A549 (cell line): ENCODE measurements around the gene ZNF407. TPM values are rescaled to one million over a fixed set of nuclear protein-coding genes. Genes with fewer than 3 reads are reported as not detected.

Source experiments
- ATAC-seq, 2 experiments: fragments of 200-7000 bp in 1 of 2; fragments of >200 bp in 1 of 2; cut with Nextera tagmentation in 1 of 2; cut with Tn5 transposase in 1 of 2; 3 replicates each; pipeline versions ENCODE4 v1.8.0 to v1.9.1; 2018 to 2020; ENCODE audit warnings: mild to moderate bottlenecking in 1 of 2, moderate library complexity in 1 of 2
- CTCF ChIA-PET: fragments of 300-600 bp; sonication (Branson Sonifier 250); formaldehyde crosslinking; extraction: SDS; loops from one replicate; lab custom pipeline; 2021; ENCODE audit warnings: antibody characterized with exemption, inconsistent platforms; lab: Yijun Ruan, JAX
- POLR2A ChIA-PET: fragments of 350-600 bp; formaldehyde crosslinking; extraction: SDS; loops from one replicate; lab custom pipeline; 2021; ENCODE audit warnings: antibody characterized with exemption, inconsistent platforms; lab: Yijun Ruan, JAX
- DNase-seq, 2 experiments: peaks; one replicate each; pipeline versions ENCODE4 v3.0.0 to v3.0.0-alpha.2; 2011 to 2016; ENCODE audit warnings: low read depth in 1 of 2, low spot score in 1 of 2
- FAIRE-seq: peaks from 2 replicates; lab custom pipeline; 2011; peaks lifted over from hg19 to GRCh38; lab: Jason Lieb, UNC
- H3K27ac ChIP-seq, 2 experiments: fragments of >200 bp; sonication (Bioruptor Twin); formaldehyde crosslinking; 3 replicates each; pipeline ENCODE4 v1.5.1; 2016 to 2017
- H3K4me1 ChIP-seq: fragments of >200 bp; sonication (Bioruptor Twin); formaldehyde crosslinking; 3 replicates; pipeline ENCODE4 v1.6.1; 2016
- H3K4me2 ChIP-seq: fragments of >200 bp; sonication (Bioruptor Twin); formaldehyde crosslinking; 3 replicates; pipeline ENCODE4 v1.6.1; 2016
- H3K4me3 ChIP-seq: fragments of >200 bp; sonication (Bioruptor Twin); formaldehyde crosslinking; 3 replicates; pipeline ENCODE4 v1.5.1; 2016
- H3K9me3 ChIP-seq: fragments of >200 bp; sonication (Bioruptor Twin); formaldehyde crosslinking; 3 replicates; pipeline ENCODE4 v1.6.1; 2016
- ATOH8 ChIP-seq: fragments of 250-450 bp; sonication (Bioruptor Pico); IDR thresholded peaks from 2 replicates; pipeline ENCODE4 v1.5.0; 2020; ENCODE audit warnings: low read depth, mild to moderate bottlenecking, moderate library complexity
- BCL3 ChIP-seq: fragments of >200 bp; sonication (Bioruptor Twin); formaldehyde crosslinking; IDR thresholded peaks from 3 replicates; pipeline ENCODE4 v1.6.1; 2016
- BHLHE40 ChIP-seq: IDR thresholded peaks from 2 replicates; pipeline ENCODE4 v1.6.1; 2012; ENCODE audit warnings: low read depth, low read length, inconsistent platforms
- CBX8 ChIP-seq: fragments of 200-600 bp; sonication (generic); IDR thresholded peaks from 2 replicates; pipeline ENCODE4 v1.6.1; 2016
- E2F6 ChIP-seq: IDR thresholded peaks from 2 replicates; pipeline ENCODE4 v1.6.1; 2012; ENCODE audit warnings: low read depth, borderline replicate concordance
- EHF ChIP-seq: fragments of 250-450 bp; sonication (Bioruptor Pico); IDR thresholded peaks from 2 replicates; pipeline ENCODE4 v1.5.0; 2020; ENCODE audit warnings: mild to moderate bottlenecking
- ESRRA ChIP-seq: fragments of 150-350 bp; IDR thresholded peaks from 2 replicates; pipeline ENCODE4 v1.6.1; 2014; ENCODE audit warnings: mild to moderate bottlenecking, low read length, borderline replicate concordance
- FOSL2 ChIP-seq, 2 experiments: fragments of 450-650 bp in 1 of 2; fragments of >200 bp in 1 of 2; sonication (Bioruptor Twin) in 1 of 2; formaldehyde crosslinking; IDR thresholded peaks; 2 replicates each; pipeline versions ENCODE4 v1.5.0 to v1.6.1; 2016 to 2020; ENCODE audit warnings: mild to moderate bottlenecking in 1 of 2, moderate library complexity in 1 of 2
- FOXS1 ChIP-seq: fragments of 250-450 bp; sonication (Bioruptor Pico); IDR thresholded peaks from 2 replicates; pipeline ENCODE4 v1.5.0; 2020; ENCODE audit warnings: mild to moderate bottlenecking, moderate library complexity
- HDAC2 ChIP-seq: fragments of 200-600 bp; sonication (generic); IDR thresholded peaks from 2 replicates; pipeline ENCODE4 v1.6.1; 2016
- HES2 ChIP-seq: fragments of >200 bp; sonication (Bioruptor Twin); formaldehyde crosslinking; IDR thresholded peaks from 2 replicates; pipeline ENCODE4 v1.6.1; 2016
- HOXA7 ChIP-seq: fragments of 250-450 bp; sonication (Bioruptor Pico); IDR thresholded peaks from 2 replicates; pipeline ENCODE4 v1.5.0; 2020; ENCODE audit warnings: mild to moderate bottlenecking, moderate library complexity
- HOXB5 ChIP-seq: fragments of 250-450 bp; sonication (Bioruptor Pico); IDR thresholded peaks from 2 replicates; pipeline ENCODE4 v1.5.0; 2020; ENCODE audit warnings: mild to moderate bottlenecking, moderate library complexity
- JUN ChIP-seq, 2 experiments: fragments of >200 bp; sonication (Bioruptor Twin); formaldehyde crosslinking; IDR thresholded peaks; 2 replicates in 1 of 2; 3 replicates in 1 of 2; pipeline ENCODE4 v1.6.1; 2016 to 2017
- JUNB ChIP-seq: fragments of >200 bp; sonication (Bioruptor Twin); formaldehyde crosslinking; IDR thresholded peaks from 2 replicates; pipeline ENCODE4 v1.6.1; 2016
- KDM5A ChIP-seq: fragments of 200-600 bp; sonication (generic); IDR thresholded peaks from 2 replicates; pipeline ENCODE4 v1.6.1; 2016; ENCODE audit warnings: antibody characterized with exemption, mild to moderate bottlenecking
- MYC ChIP-seq: IDR thresholded peaks from 2 replicates; pipeline ENCODE4 v1.6.1; 2012; ENCODE audit warnings: mild to moderate bottlenecking, inconsistent platforms, low read length, improper control_type of control experiment, borderline replicate concordance
- NR3C1 ChIP-seq: fragments of >200 bp; sonication (Bioruptor Twin); formaldehyde crosslinking; IDR thresholded peaks from 3 replicates; pipeline ENCODE4 v1.6.1; 2017
- POLR2A ChIP-seq: IDR thresholded peaks from 2 replicates; pipeline ENCODE4 v1.6.1; 2012; ENCODE audit warnings: mild to moderate bottlenecking, low read length
- POLR2AphosphoS2 ChIP-seq: conservative IDR thresholded peaks from 2 replicates; pipeline ENCODE4 v1.6.1; 2012; ENCODE audit warnings: low read length, improper control_type of control experiment, inconsistent platforms
- RAD21 ChIP-seq, 2 experiments: fragments of >200 bp in 1 of 2; sonication (Bioruptor Twin) in 1 of 2; formaldehyde crosslinking in 1 of 2; IDR thresholded peaks in 1 of 2; conservative IDR thresholded peaks in 1 of 2; 2 replicates in 1 of 2; 3 replicates in 1 of 2; pipeline ENCODE4 v1.6.1; 2012 to 2018; ENCODE audit warnings: inconsistent platforms in 1 of 2
- RCOR1 ChIP-seq: fragments of 150-350 bp; IDR thresholded peaks from 2 replicates; pipeline ENCODE4 v1.6.1; 2014; ENCODE audit warnings: antibody characterized with exemption, low read length, low read depth
- REST ChIP-seq: fragments of 200-600 bp; sonication (generic); IDR thresholded peaks from 2 replicates; pipeline ENCODE4 v1.6.1; 2016; ENCODE audit warnings: antibody characterized with exemption, mild to moderate bottlenecking, moderate library complexity
- RNF2 ChIP-seq: fragments of 200-600 bp; sonication (generic); IDR thresholded peaks from 2 replicates; pipeline ENCODE4 v1.6.1; 2016; ENCODE audit warnings: low read depth, mild to moderate bottlenecking, antibody characterized with exemption, moderate library complexity, borderline replicate concordance
- ZFP36 ChIP-seq: fragments of 450-650 bp; IDR thresholded peaks from 2 replicates; pipeline ENCODE4 v1.6.1; 2014; ENCODE audit warnings: borderline replicate concordance; ENCODE audit not compliant: partially characterized antibody
- ZSCAN20 ChIP-seq: fragments of 250-450 bp; sonication (Bioruptor Pico); IDR thresholded peaks from 2 replicates; pipeline ENCODE4 v1.8.0; 2022; ENCODE audit warnings: mild to moderate bottlenecking, moderate library complexity
- WGBS: methylation state at CpG from one replicate; pipeline ENCODE4 v1.1.6; 2017; ENCODE audit errors: missing lambda C conversion rate; 5-methylcytosine and 5-hydroxymethylcytosine counted together
- polyA plus RNA-seq, 4 experiments: library from polyadenylated mRNA; depleted of rRNA in 3 of 4; stranded (reverse); fragments of >200 nt; fragmentation: RNase III in 1 of 4; extraction: RNeasy Plus Mini Kit Qiagen cat#74134 plus additional on column Dnase treatment in 1 of 4; gene quantifications; 2 replicates in 3 of 4; 3 replicates in 1 of 4; pipeline ENCODE4 v1.2.3, GENCODE V29; 2011 to 2017

Gene ZNF407
- polyA plus RNA-seq, 2 of the 4 experiments (the other 2 are of a cell fraction), result 2.5 to 3.0 TPM

- Histone ChIP-seq H3K4me2 (no peak overlapping the region), H3K4me3 (no peak overlapping the region), H3K9me3 (no peaks in the 10 kb centered on the region), H3K4me1 (no peaks in the 10 kb centered on the region), H3K27ac (no peak overlapping the region)
- CTCF ChIA-PET, result no interaction called here
- FAIRE-seq (no peak), ATAC-seq (no peak), DNase-seq (no peak)
- POLR2A ChIA-PET, result no interaction called here
- TF ChIP-seq HES2 (no peak), POLR2A (no peak), KDM5A (no peak), E2F6 (no peak), ZFP36 (no peak), CBX8 (no peak), RAD21 (conservative IDR thresholded peaks at IDR 0.05 in 1 of 2, IDR thresholded peaks at IDR 0.05 in 1 of 2) (no peak), HDAC2 (no peak), RNF2 (no peak), HOXB5 (CRISPR knock-in tag) (no peak), JUN (IDR thresholded peaks at IDR 0.05) (no peak), HOXA7 (CRISPR knock-in tag) (no peak), BCL3 (no peak), RCOR1 (no peak)
Observed at GRCh38 chr18:74644713-74645112, 47.0 kb downstream of the ZNF407 start.

- no peaks in the 10 kb centered on the region for H3K9me3 ChIP-seq
- H3K4me2 ChIP-seq, result no peak overlapping the region
- WGBS, result 68% methylated on average over 2 of the region's 2 CpGs
- CTCF ChIA-PET, result no interaction called here
- DNase-seq (no peak), FAIRE-seq (no peak), ATAC-seq (no peak)
- H3K4me1 ChIP-seq, result no peaks in the 10 kb centered on the region
- TF ChIP-seq KDM5A, result no peak
- TF ChIP-seq ATOH8 (CRISPR knock-in tag), result no peak
- no peak for TF ChIP-seq JUNB
- no peak for TF ChIP-seq BHLHE40
- TF ChIP-seq FOSL2 (IDR thresholded peaks at IDR 0.05), result no peak
- no peak for TF ChIP-seq FOSL2 (CRISPR knock-in tag; IDR thresholded peaks at IDR 0.05)
- no peak for TF ChIP-seq FOXS1 (CRISPR knock-in tag)
- no peak for TF ChIP-seq ZSCAN20
- TF ChIP-seq EHF, result no peak
- no peak for TF ChIP-seq HOXA7 (CRISPR knock-in tag)
- TF ChIP-seq POLR2AphosphoS2, result no peak
- no peak for TF ChIP-seq REST
- TF ChIP-seq MYC, result no peak
- no peak for TF ChIP-seq NR3C1
- TF ChIP-seq ESRRA, result no peak
- no peak for TF ChIP-seq JUN (IDR thresholded peaks at IDR 0.05)
- no peak for TF ChIP-seq RNF2
- TF ChIP-seq CBX8, result no peak
- TF ChIP-seq, all 56 proteins: peak for 0
- POLR2A ChIA-PET, result no interaction called here
- Histone ChIP-seq H3K27ac (no peak overlapping the region), H3K4me3 (no peak overlapping the region)
Observed at GRCh38 chr18:74645679-74646078, 48.0 kb downstream of the ZNF407 start.
